Measurements from ENCODE around the gene MRPL24.

MRPL24 gene

GRCh38 chr1:156743367-156744302 lies 2.7 kb upstream of the MRPL24 start:
- DNase-seq: no peak

GRCh38 chr1:156742801-156743200 lies 1.9 kb upstream of the MRPL24 start:
- DNase-seq: no peak

- no peak for DNase-seq
These were observed 1.1 kb upstream of the MRPL24 start for GRCh38 chr1:156742017-156742416.

- peak; percentile 50 for DNase-seq
These were observed 644 bp upstream of the MRPL24 start for GRCh38 chr1:156741481-156741983.

GRCh38 chr1:156740237-156740740 lies 599 bp downstream of the MRPL24 start:
- no peak for DNase-seq

GRCh38 chr1:156738916-156739315 lies 2.0 kb downstream of the MRPL24 start:
- no peak for DNase-seq

GRCh38 chr1:156738407-156738806 lies 2.5 kb downstream of the MRPL24 start:
- no peak for DNase-seq

- no peak for DNase-seq
These were observed 6.8 kb downstream of the MRPL24 start for GRCh38 chr1:156733989-156734584.

GRCh38 chr1:156728599-156729462 lies 12.1 kb downstream of the MRPL24 start, which contains the start of gene ISG20L2:
Gene ISG20L2, minus strand, starts transcription at chr1:156728766. Its CDS starts 1,114 bp downstream, at chr1:156727652.
- DNase-seq: peak; percentile 96

GRCh38 chr1:156727926-156728598 lies 12.8 kb downstream of the MRPL24 start, which contains the start of gene METTL25B:
Gene METTL25B, plus strand, starts transcription at chr1:156728469. Its CDS starts 636 bp downstream, at chr1:156729105.
- peak; percentile 82 for DNase-seq

GRCh38 chr1:156727492-156727891 lies 13.4 kb downstream of the MRPL24 start:
- no peak for DNase-seq

- DNase-seq: peak; percentile 57
These were observed 14.2 kb downstream of the MRPL24 start for GRCh38 chr1:156726549-156727226.

GRCh38 chr1:156725683-156726280 lies 15.1 kb downstream of the MRPL24 start:
- DNase-seq: peak; percentile 81

- no peak for DNase-seq
These were observed 19.4 kb downstream of the MRPL24 start for GRCh38 chr1:156721535-156721934.

- DNase-seq: no peak
These were observed 19.8 kb downstream of the MRPL24 start for GRCh38 chr1:156721131-156721530.

GRCh38 chr1:156717351-156717750 lies 23.5 kb downstream of the MRPL24 start:
- DNase-seq: no peak

- no peak for DNase-seq
These were observed 26.1 kb downstream of the MRPL24 start for GRCh38 chr1:156714830-156715229.

- no peak for DNase-seq
These were observed 28.3 kb downstream of the MRPL24 start for GRCh38 chr1:156712626-156713025.

- no peak for DNase-seq
These were observed 29.7 kb downstream of the MRPL24 start for GRCh38 chr1:156711011-156711817.
